Caco-2 (cell line): Measurements from ENCODE around the gene ATP1A1. TPM values are rescaled to one million over a fixed set of nuclear protein-coding genes. Genes with fewer than 3 reads are reported as not detected.

Experiments
- BruUV-seq: library from RNA; stranded (reverse); fragments of 400-500 nt; replicated peaks from 2 replicates; lab custom pipeline; 2021; lab: Mats Ljungman, UMichigan
- CTCF ChIA-PET: fragments of 300-600 bp; sonication (Branson Sonifier 250); formaldehyde crosslinking; loops from one replicate; lab custom pipeline; 2022; ENCODE audit warnings: antibody characterized with exemption; lab: Charles Lee
- POLR2A ChIA-PET: fragments of 300-600 bp; sonication (Branson Sonifier 250); formaldehyde crosslinking; loops from one replicate; lab custom pipeline; 2022; ENCODE audit warnings: antibody characterized with exemption; lab: Charles Lee
- DNase-seq, 2 experiments: peaks; one replicate each; pipeline versions ENCODE4 v3.0.0 to v3.0.0-alpha.2; 2020 to 2022
- H3K27me3 ChIP-seq: replicated peaks from 2 replicates; pipeline ENCODE4 v1.6.0; 2011; ENCODE audit warnings: low read length; ENCODE audit not compliant: control insufficient read depth, insufficient read depth
- H3K36me3 ChIP-seq: 2 replicates; pipeline ENCODE4 v1.5.1; 2011; ENCODE audit warnings: low read length; ENCODE audit not compliant: control insufficient read depth, insufficient read depth
- H3K4me1 ChIP-seq: fragments of 250-450 bp; sonication (Bioruptor Pico); 2 replicates; pipeline ENCODE4 v1.5.1; 2020; ENCODE audit warnings: mild to moderate bottlenecking
- H3K4me3 ChIP-seq: 2 replicates; pipeline ENCODE4 v1.5.1; 2011; ENCODE audit warnings: low read depth, mild to moderate bottlenecking, control low read depth, low read length
- H3K9me3 ChIP-seq: fragments of 250-450 bp; sonication (Bioruptor Pico); 2 replicates; pipeline ENCODE4 v1.5.1; 2020; ENCODE audit warnings: mild to moderate bottlenecking, moderate library complexity
- H3K27ac Mint-ChIP-seq: one replicate; pipeline ENCODE4 v1.8.0; 2022; ENCODE audit warnings: mixed read lengths; ENCODE audit not compliant: unreplicated experiment
- H3K27me3 Mint-ChIP-seq: one replicate; pipeline ENCODE4 v1.8.0; 2022; ENCODE audit warnings: mixed read lengths; ENCODE audit not compliant: insufficient read depth, unreplicated experiment
- H3K36me3 Mint-ChIP-seq: one replicate; pipeline ENCODE4 v1.8.0; 2022; ENCODE audit warnings: mild to moderate bottlenecking, mixed read lengths; ENCODE audit not compliant: insufficient read depth, unreplicated experiment
- H3K4me1 Mint-ChIP-seq: one replicate; pipeline ENCODE4 v1.8.0; 2022; ENCODE audit warnings: low read depth, mixed read lengths; ENCODE audit not compliant: unreplicated experiment
- H3K4me3 Mint-ChIP-seq: one replicate; pipeline ENCODE4 v1.8.0; 2022; ENCODE audit warnings: mild to moderate bottlenecking, moderate library complexity, mixed read lengths; ENCODE audit not compliant: unreplicated experiment
- H3K9me3 Mint-ChIP-seq: one replicate; pipeline ENCODE4 v1.8.0; 2022; ENCODE audit warnings: mixed read lengths; ENCODE audit not compliant: unreplicated experiment
- intact Hi-C: fragments of 100-400 bp; cut with micrococcal nuclease; formaldehyde crosslinking; loops from one replicate; pipeline ENCODE4 v1.10.0; 2022; ENCODE audit not compliant: unreplicated experiment
- total RNA-seq: library from RNA; stranded (reverse); gene quantifications from 2 replicates; pipeline ENCODE4 v1.2.3, GENCODE V29; 2022
- TF ChIP-seq, protein P1 (sequence below), 2 experiments: fragments of 200-600 bp in 1 of 2; IDR thresholded peaks; 1 replicate in 1 of 2; 2 replicates in 1 of 2; pipeline versions ENCODE4 v1.5.1 to v1.8.0; 2011 to 2022; ENCODE audit warnings: antibody characterized with exemption in 1 of 2, control low read depth in 1 of 2, inconsistent platforms in 1 of 2, low read depth in 1 of 2, low read length in 1 of 2, mild to moderate bottlenecking in 1 of 2, moderate library complexity in 1 of 2; ENCODE audit not compliant: insufficient read depth in 1 of 2, severe bottlenecking in 1 of 2, unreplicated experiment in 1 of 2

Gene ATP1A1
- total RNA-seq, 1 experiment from 2014 or later = 508 TPM

DNA sequence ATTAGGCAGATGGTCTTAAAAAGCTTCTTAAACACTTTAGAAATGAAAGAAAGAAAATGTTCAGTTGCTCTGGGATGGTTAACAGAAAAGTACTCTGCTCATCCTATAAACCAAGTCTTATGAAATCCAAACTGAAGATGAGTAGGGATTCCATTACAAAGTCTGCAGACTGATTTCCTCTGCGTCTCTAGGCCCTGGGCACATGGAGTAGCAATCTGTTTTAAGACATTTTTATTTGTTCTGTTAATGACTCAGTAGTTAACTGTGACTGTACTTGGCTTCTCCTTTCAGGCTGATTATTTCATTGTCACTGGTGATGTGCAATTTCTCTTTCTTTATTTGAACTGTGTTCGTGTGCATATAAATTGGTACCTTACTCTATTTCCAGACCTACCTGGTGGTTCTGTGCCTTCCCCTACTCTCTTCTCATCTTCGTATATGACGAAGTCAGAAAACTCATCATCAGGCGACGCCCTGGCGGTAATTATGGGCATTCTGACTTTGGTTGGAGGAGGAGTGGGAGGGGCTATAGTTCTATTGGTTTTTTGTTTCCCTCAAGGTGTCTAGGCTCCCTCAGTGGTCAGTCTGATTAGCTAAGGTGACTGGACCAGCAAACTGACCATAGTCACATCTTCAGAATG is 30.6 kb downstream of the ATP1A1 start:
- peaks cover 7% of the 10 kb centered on the region for H3K4me1 Mint-ChIP-seq
- H3K4me3 Mint-ChIP-seq = no peak overlapping the region
- Histone ChIP-seq H3K4me1 (peaks cover 5% of the 10 kb centered on the region; the same call in 1 of the 2 replicates), H3K27me3 (no peaks in the 10 kb centered on the region), H3K36me3 (peaks cover 1% of the 10 kb centered on the region), H3K4me3 (no peak overlapping the region), H3K9me3 (no peaks in the 10 kb centered on the region)
- DNase-seq = no peak
- TF ChIP-seq, protein P1, sequence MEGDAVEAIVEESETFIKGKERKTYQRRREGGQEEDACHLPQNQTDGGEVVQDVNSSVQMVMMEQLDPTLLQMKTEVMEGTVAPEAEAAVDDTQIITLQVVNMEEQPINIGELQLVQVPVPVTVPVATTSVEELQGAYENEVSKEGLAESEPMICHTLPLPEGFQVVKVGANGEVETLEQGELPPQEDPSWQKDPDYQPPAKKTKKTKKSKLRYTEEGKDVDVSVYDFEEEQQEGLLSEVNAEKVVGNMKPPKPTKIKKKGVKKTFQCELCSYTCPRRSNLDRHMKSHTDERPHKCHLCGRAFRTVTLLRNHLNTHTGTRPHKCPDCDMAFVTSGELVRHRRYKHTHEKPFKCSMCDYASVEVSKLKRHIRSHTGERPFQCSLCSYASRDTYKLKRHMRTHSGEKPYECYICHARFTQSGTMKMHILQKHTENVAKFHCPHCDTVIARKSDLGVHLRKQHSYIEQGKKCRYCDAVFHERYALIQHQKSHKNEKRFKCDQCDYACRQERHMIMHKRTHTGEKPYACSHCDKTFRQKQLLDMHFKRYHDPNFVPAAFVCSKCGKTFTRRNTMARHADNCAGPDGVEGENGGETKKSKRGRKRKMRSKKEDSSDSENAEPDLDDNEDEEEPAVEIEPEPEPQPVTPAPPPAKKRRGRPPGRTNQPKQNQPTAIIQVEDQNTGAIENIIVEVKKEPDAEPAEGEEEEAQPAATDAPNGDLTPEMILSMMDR (IDR thresholded peaks at IDR 0.05; ENCODE audit: insufficient read depth in 1 of 2, low read depth in 1 of 2, low read length in 1 of 2, severe bottlenecking in 1 of 2, unreplicated experiment in 1 of 2) = no peak
- intact Hi-C loops = no loop called here
- BruUV-seq = no TSS peak
- CTCF ChIA-PET = no interaction called here
- H3K27ac Mint-ChIP-seq = peak overlapping the region; percentile 44
- peaks cover 93% of the 10 kb centered on the region for H3K36me3 Mint-ChIP-seq
- H3K9me3 Mint-ChIP-seq = no peaks in the 10 kb centered on the region
- H3K27me3 Mint-ChIP-seq = no peaks in the 10 kb centered on the region
- POLR2A ChIA-PET = no interaction called here

DNA sequence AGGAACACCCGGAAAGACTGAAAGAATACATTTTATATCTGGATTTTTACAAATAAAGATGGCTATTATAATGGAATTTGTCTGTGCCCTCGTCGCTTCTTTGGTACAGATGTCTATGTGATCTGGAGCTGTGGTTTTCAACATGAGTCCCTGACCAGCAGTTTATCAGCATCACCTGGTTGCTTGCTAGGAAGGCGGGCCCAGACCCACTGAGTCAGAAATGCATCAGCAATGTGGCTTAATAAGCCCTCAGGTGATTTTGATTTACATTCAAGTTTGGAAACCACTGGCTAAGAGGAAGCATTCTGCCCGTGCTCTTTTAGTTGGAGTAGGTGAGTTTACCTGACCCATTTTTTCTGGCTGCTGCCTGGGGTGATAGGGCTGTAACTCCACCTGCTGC is 31.7 kb downstream of the ATP1A1 start:
- no TSS peak for BruUV-seq

DNA sequence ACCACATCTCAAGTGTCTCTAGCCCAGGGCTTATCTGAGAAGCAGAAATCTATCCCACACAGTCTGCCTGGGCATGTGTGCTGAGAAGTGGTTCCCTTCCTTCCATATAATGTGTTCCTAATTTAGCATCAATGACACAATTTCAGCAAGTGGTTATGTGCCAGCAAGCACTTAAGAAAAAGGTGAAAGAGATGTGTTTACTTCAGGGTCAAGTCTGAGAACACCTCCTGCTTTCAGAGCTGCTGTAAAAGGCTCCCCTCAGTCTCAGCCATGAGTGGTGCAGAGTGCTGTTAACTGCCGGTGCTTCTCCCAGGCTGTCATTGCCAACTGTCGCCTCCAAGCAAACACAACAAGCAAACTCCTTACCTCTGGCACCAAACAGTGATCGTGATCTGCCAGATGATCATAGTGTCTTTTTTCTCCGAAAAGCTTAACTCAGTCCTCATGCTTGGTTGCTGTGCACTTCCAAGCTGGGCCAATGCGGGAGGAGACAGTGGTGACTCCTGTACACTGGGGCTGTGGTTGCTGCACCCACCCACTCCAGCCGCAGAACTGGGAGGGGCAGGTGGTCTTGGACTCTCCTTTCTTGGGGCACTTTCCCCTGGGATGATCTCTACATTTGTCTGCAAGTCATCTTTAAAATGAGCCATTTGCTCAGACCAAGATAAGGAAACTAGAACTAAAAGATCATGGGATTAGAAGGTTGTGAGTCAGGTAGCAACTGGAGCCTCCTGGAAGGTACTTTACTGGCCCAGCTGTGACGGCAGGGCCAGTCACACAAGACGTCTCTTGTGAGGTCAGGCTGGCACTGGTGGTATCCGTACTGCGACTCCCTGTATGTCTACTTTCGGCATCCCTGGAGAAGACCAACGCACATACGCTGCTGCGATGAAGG is 32.4 kb downstream of the ATP1A1 start:
- no peaks in the 10 kb centered on the region for H3K27me3 Mint-ChIP-seq
- H3K4me1 Mint-ChIP-seq = peaks cover 7% of the 10 kb centered on the region
- TF ChIP-seq, protein P1 (IDR thresholded peaks at IDR 0.05; ENCODE audit: insufficient read depth in 1 of 2, low read depth in 1 of 2, low read length in 1 of 2, severe bottlenecking in 1 of 2, unreplicated experiment in 1 of 2) = no peak
- CTCF ChIA-PET = no interaction called here
- H3K36me3 Mint-ChIP-seq = peaks cover 74% of the 10 kb centered on the region
- Histone ChIP-seq H3K4me3 (no peak overlapping the region), H3K27me3 (no peaks in the 10 kb centered on the region), H3K9me3 (no peaks in the 10 kb centered on the region), H3K36me3 (peaks cover 1% of the 10 kb centered on the region; the same call in 1 of the 2 replicates), H3K4me1 (peaks cover 5% of the 10 kb centered on the region; the same call in 1 of the 2 replicates)
- BruUV-seq = no TSS peak
- H3K9me3 Mint-ChIP-seq = no peaks in the 10 kb centered on the region
- POLR2A ChIA-PET = no interaction called here
- intact Hi-C loops = no loop called here
- no peak overlapping the region for H3K4me3 Mint-ChIP-seq
- no peak for DNase-seq
- no peak overlapping the region for H3K27ac Mint-ChIP-seq

More for the DNA sequence above, 31.7 kb downstream of the ATP1A1 start:
- Mint-ChIP-seq H3K27ac (peak overlapping the region; percentile 44), H3K36me3 (peaks cover 82% of the 10 kb centered on the region), H3K27me3 (no peaks in the 10 kb centered on the region), H3K4me1 (peaks cover 7% of the 10 kb centered on the region), H3K4me3 (no peak overlapping the region), H3K9me3 (no peaks in the 10 kb centered on the region)
- Histone ChIP-seq H3K4me1 (peaks cover 5% of the 10 kb centered on the region; the same call in 1 of the 2 replicates), H3K27me3 (no peaks in the 10 kb centered on the region), H3K36me3 (peaks cover 1% of the 10 kb centered on the region), H3K9me3 (no peaks in the 10 kb centered on the region), H3K4me3 (no peak overlapping the region)
- intact Hi-C loops = no loop called here
- TF ChIP-seq, protein P1 (IDR thresholded peaks at IDR 0.05; ENCODE audit: insufficient read depth in 1 of 2, low read depth in 1 of 2, low read length in 1 of 2, severe bottlenecking in 1 of 2, unreplicated experiment in 1 of 2) = no peak
- CTCF ChIA-PET = no interaction called here
- POLR2A ChIA-PET = no interaction called here
- no peak for DNase-seq
